Hematopoietic multipotent progenitor cell treated with erythropoietin and hydrocortisone succinate and interleukin-3 and kit ligand, for 17 days (in vitro differentiated cells): ENCODE data around the gene PRPF19.
"Not testable (repeated sequence)": the region's sequence is repeated elsewhere in the genome, so short reads cannot be mapped to it uniquely, and the experiment has no call there.

Experiments
- DNase-seq: peaks from one replicate; pipeline ENCODE4 v3.0.0-alpha.2; 2015; ENCODE audit warnings: low spot score

The PRPF19 gene

DNA sequence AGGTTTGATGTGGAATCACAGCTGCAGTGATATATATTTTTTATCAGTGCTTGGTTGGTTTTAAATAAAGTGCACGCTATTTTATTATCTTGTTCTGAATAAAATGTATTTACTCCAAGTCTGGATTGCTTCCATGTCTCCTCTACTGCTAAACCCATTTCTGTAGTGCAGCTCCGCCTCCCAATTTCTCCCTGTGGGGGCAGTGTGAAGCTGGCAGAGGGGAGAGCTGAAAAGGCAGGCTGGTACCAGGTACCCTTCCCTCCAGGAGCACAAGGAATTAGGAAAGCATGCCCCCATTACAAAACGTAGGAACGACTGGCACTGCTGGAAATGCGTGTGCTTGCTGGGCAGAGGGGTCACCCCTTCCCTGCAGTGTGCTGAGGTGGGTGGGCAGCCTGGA is 16.9 kb upstream of the PRPF19 start:
- DNase-seq: no peak

DNA sequence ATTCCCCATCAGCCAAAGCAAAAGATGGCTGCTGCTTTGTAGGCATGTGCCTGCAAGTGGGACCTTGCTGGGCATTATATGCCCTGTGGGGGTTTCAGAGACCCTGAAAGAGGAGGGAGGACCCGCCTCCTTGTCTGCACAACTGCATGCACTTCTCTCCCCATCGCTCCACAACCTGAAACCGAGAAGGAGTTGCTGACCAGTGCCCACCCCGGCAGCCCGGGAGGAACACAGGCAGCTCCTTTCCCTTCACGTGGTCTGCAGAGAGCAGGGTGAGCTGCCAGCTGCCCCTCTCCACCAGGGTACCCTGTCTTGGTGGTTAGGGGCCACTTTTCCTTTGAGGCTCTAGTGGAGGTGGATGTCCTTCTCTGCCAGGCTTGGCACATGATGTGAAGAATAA is 16.5 kb upstream of the PRPF19 start:
- no peak for DNase-seq

DNA sequence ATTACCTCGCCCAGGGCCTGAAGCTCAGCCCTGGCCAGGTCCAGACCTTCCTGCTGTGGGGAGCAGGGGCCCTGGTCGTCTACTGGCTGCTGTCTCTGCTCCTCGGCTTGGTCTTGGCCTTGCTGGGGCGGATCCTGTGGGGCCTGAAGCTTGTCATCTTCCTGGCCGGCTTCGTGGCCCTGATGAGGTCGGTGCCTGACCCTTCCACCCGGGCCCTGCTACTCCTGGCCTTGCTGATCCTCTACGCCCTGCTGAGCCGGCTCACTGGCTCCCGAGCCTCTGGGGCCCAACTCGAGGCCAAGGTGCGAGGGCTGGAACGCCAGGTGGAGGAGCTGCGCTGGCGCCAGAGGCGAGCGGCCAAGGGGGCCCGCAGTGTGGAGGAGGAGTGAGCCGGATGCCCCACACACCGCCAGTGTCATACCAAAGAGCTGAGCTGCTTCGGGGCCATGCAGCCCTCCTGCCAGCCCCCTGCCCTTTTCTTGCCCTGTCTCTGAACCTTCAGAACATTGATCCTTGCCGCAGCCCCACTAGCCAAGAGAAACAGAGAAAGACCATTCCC is 15.5 kb upstream of the PRPF19 start:
- no peak for DNase-seq

DNA sequence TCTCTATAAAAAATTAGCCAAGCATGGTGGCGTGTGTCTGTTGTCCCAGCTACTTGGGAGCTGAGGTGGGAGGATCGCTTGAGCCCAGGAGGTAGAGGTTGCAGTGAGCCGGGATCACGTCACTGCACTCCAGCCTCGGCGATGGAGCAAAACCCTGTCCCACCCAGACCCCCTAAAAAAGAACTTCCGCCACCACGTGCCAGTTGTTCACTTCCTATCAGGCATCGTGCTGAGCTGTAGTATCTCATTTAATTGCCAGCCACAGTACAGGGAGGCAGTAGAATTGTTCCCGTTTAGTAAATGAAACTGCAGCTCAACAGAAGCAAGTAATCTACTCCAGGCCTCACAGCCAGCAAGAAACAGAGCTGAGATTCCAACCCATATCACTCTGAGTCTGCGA is 14.9 kb upstream of the PRPF19 start:
- no peak for DNase-seq

GRCh38 chr11:60919956-60920355 is 13.6 kb upstream of the PRPF19 start:
- DNase-seq: no peak

- no peak for DNase-seq
These were observed 12.9 kb upstream of the PRPF19 start for GRCh38 chr11:60919320-60919719.

DNA sequence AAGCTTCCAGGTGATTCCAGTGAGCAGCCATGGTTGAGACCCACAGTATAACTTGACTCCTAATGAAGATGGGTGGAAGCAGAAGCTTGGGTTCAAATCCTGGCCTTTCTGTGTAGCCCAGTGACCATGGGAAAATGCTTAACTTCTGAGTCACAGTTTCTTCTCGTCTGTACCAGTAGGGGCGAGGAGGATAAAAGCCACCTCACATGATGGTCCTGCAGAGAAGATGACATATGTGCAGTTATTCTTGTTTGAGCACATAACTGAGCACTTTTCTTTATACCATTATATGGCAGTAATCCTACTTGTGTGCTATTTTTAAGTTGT is 12.5 kb upstream of the PRPF19 start:
- no peak for DNase-seq

DNA sequence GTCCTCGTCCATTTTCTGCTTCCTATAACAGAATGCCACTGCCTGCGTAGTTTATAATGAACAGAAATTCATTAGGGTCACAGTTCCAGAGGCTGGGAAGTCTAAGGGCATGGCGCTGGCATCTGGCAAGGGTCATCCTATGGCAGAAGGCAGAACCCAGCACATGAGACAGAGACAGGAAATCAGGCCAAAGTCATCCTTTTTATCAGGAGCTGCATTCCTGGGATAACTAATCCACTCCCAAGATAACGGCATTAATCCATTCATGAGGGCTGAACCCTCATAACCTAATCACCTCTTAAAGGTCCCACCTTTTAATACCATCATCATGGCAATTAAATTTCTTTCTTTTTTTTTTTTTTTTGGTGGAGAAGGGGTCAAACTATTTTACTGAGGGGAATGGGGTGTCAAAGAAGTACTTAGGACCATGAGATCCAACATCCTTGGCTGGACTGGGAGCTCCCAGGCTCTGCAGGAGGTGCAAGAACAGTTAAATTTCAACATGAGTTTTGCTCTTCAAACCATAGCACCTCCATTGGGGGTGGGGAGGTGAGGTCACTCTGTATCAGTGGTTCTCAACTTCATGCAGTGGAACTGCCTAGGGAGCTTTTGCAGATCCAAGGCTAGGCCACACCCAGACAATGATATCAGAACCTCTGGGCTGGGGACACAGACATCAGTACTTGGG is 12.0 kb upstream of the PRPF19 start:
- no peak for DNase-seq

DNA sequence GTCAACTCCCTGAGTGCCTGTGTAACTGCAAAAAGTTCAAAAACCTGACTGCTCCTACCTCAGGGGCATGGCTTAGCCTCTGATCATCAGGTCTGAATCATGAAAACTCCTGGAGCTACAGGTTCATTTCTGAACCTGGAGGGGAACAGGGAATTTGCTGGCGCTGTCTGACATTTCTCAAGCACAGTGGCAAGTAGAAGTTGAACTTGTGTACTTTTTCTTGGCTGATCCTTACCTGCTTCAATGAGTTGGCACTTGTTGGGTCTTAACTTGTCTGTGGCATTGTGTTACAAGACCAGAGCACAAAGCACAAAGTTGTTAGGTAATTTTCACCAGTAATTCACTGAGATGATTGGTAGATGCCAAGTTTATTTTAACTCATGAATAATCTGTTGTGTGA is 10.9 kb upstream of the PRPF19 start:
- no peak for DNase-seq

GRCh38 chr11:60916669-60917206 is 10.4 kb upstream of the PRPF19 start:
- no peak for DNase-seq

- peak; percentile 25 for DNase-seq
These were observed 9.0 kb upstream of the PRPF19 start for GRCh38 chr11:60915248-60915914.

DNA sequence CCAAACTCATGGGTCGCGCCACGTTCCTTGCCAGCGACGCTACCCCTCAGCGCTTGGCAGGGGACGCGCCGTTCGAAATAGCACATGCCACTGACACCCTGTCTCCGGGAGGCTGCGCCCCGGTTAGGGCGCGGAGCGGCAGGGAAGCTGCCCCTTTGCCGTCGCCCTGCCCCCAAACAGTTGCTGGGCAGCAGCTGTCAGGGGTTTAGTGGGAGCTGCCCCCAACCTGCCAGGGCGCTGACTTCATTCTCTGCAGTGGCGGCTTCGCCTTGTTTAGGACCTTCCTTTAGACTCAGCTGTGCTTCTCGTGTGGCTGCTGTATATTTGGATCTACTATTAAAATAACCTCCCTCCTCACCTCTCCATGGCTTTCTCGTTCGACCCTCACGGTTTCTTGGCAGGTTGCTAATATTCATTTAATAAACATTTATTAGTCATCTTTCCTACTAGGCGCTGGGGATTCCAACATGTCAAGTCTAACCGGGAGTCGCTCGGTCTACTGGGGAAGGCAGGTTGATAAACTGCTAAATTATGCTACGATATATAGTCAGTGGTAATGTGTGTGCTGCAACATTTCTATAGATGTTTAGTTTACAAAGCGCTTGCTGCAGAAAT is 8.4 kb upstream of the PRPF19 start:
- no peak for DNase-seq

GRCh38 chr11:60913793-60914632 is 7.6 kb upstream of the PRPF19 start, which contains the start of gene TMEM109:
Gene TMEM109, plus strand, starts transcription at chr11:60914158. Its CDS starts 5,536 bp downstream, at chr11:60919694.
- DNase-seq: peak; percentile 90

GRCh38 chr11:60912851-60913528 is 6.6 kb upstream of the PRPF19 start:
- DNase-seq: no peak

DNA sequence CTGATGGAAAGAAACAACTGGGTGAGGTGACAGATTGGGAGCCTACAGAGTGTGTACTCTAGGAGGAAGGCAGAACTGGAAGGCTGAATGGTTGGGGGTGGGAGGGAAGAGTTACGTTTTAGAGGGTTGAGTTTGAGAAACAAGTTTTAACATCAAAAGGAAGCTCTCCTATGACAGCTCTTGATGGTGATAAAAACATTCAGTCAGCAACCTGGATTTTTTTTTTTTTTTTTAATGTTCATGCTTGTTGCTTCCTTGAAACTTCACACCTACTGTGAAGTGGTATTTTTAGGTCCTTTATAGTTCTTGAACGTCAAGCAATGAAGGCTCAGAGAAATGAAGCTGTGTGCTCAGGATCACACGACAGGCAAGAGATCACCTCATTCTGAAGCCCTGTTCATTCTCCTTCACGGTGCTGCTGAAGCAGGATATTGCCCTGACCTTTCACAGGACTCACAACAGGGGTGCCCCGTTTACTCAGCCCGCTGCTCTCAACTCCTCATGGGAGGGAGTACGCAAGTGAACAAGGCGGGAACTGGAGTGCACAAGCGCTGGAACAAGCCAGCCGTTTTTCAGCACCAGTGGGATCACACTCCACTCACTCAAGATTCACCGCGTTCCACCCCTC is 6.0 kb upstream of the PRPF19 start:
- no peak for DNase-seq

GRCh38 chr11:60910711-60911380 is 4.5 kb upstream of the PRPF19 start:
- no peak for DNase-seq

- DNase-seq: no peak
These were observed 3.9 kb upstream of the PRPF19 start for GRCh38 chr11:60910281-60910687.

DNA sequence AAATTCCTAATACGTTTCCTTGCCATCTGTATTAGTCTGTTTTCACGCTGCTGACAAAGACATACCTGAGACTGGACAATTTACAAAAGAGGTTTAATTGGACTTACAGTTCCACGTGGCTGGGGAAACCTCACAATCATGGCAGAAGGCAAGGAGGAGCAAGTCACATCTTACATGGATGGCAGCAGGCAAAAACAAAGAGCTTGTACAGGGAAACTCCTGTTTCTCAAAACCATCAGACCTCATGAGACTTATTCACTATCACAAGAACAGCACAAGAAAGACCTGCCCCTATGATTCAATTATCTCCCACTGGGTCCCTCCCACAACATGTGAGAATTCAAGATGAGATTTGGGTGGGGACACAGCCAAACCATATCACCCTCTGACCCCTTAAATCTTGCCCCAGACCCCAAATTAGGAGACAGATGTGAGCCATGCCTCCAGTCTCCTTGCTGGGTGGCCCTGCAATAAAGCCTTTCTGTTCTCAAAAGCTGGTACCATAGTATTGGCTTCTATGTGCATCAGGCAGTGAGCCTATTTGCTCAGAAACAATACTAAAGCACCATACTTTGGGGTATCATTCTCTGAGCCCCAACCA is 3.4 kb upstream of the PRPF19 start:
- DNase-seq: not testable (repeated sequence)

GRCh38 chr11:60908803-60909202 is 2.4 kb upstream of the PRPF19 start:
- DNase-seq: no peak

DNA sequence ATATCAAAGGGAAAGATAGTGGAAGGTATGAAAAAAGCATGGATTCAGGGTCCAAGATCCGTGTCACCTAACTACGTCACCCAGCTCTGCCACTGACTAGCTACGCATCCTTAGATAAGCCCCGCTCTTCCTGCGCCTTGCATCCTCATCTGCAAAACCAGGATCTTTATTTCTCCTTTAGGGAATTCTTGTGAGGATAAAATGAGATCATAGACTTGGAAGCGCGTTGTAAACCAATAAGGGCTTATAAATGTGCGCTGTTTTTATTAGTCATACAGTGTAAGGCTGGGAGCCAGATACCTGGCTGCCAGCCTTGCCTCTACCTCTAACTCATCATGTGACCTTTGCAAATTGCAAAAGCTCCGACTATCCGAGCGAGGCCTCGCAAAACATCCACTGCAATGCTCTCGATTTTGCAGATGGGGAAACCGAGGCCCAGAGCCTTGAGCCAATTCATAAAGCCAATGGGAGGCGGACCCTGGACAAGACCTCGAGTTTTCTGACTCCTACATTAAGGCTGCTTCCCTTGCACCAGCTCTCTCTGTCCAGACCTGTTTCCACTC is 753 bp downstream of the PRPF19 start:
- DNase-seq: peak; percentile 65
